Effector memory CD8-positive, alpha-beta T cell (primary cell): ENCODE measurements around the gene SLC35A5.

Source experiments
- ATAC-seq: fragments of 150-1000 bp; cut with Tn5 transposase; replicated peaks from 2 replicates; pipeline ENCODE4 v1.10.0; 2021; ENCODE audit warnings: mild to moderate bottlenecking, moderate library complexity
- DNase-seq, 3 experiments: peaks; one replicate each; pipeline ENCODE4 v3.0.0; 2021
- H3K27ac Mint-ChIP-seq, 2 donors: one replicate each; pipeline ENCODE4 v1.8.0; 2022; ENCODE audit warnings: mild to moderate bottlenecking in 2 of 2, mixed read lengths in 2 of 2, moderate library complexity in 2 of 2
- H3K27me3 Mint-ChIP-seq, 2 donors: one replicate each; pipeline ENCODE4 v1.8.0; 2022; ENCODE audit warnings: mixed read lengths in 2 of 2
- H3K36me3 Mint-ChIP-seq: one replicate; pipeline ENCODE4 v1.8.0; 2022; ENCODE audit warnings: mild to moderate bottlenecking, moderate library complexity, mixed read lengths; ENCODE audit not compliant: insufficient read depth
- H3K4me1 Mint-ChIP-seq, 2 donors: one replicate each; pipeline ENCODE4 v1.8.0; 2022; ENCODE audit warnings: low read depth in 2 of 2, mixed read lengths in 2 of 2
- H3K4me3 Mint-ChIP-seq, 2 donors: one replicate each; pipeline ENCODE4 v1.8.0; 2022; ENCODE audit warnings: mild to moderate bottlenecking in 2 of 2, mixed read lengths in 2 of 2, moderate library complexity in 2 of 2
- H3K9me3 Mint-ChIP-seq, 2 donors: one replicate each; pipeline ENCODE4 v1.8.0; 2022; ENCODE audit warnings: mixed read lengths in 2 of 2

The SLC35A5 gene

GRCh38 chr3:112617285-112617684 is 55.4 kb downstream of the SLC35A5 start:
- Mint-ChIP-seq H3K4me3 (no peak overlapping the region), H3K27me3 (no peaks in the 10 kb centered on the region), H3K4me1 (peaks cover 0 to 5% of the 10 kb centered on the region in 2 donors), H3K9me3 (no peaks in the 10 kb centered on the region), H3K27ac (no peak overlapping the region), H3K36me3 (no peaks in the 10 kb centered on the region)
- DNase-seq (no peak), ATAC-seq (no peak)

- Mint-ChIP-seq H3K27me3 (peaks cover 0 to 6% of the 10 kb centered on the region in 2 donors), H3K4me1 (peaks cover 0 to 5% of the 10 kb centered on the region in 2 donors), H3K9me3 (no peaks in the 10 kb centered on the region), H3K4me3 (no peak overlapping the region), H3K36me3 (no peaks in the 10 kb centered on the region), H3K27ac (no peak overlapping the region)
- ATAC-seq (no peak), DNase-seq (no peak)
Measured at GRCh38 chr3:112619295-112619694, 57.5 kb downstream of the SLC35A5 start.

- H3K36me3 Mint-ChIP-seq, result no peaks in the 10 kb centered on the region
- no peak for ATAC-seq
- H3K9me3 Mint-ChIP-seq, result no peaks in the 10 kb centered on the region
- H3K27me3 Mint-ChIP-seq, result peaks cover 0 to 6% of the 10 kb centered on the region in 2 donors
- H3K27ac Mint-ChIP-seq, result no peak overlapping the region
- H3K4me3 Mint-ChIP-seq, result no peak overlapping the region
- DNase-seq, result no peak
- H3K4me1 Mint-ChIP-seq, result no peaks in the 10 kb centered on the region
Measured at GRCh38 chr3:112623213-112623612, 61.4 kb downstream of the SLC35A5 start.

- ATAC-seq (no peak), DNase-seq (no peak)
- Mint-ChIP-seq H3K27me3 (peaks cover 0 to 6% of the 10 kb centered on the region in 2 donors), H3K4me3 (no peak overlapping the region), H3K27ac (no peak overlapping the region), H3K9me3 (no peaks in the 10 kb centered on the region), H3K36me3 (no peaks in the 10 kb centered on the region), H3K4me1 (no peaks in the 10 kb centered on the region)
Measured at GRCh38 chr3:112623717-112624116, 61.9 kb downstream of the SLC35A5 start.

GRCh38 chr3:112627419-112627818 is 65.6 kb downstream of the SLC35A5 start:
- DNase-seq, result no peak
- Mint-ChIP-seq H3K4me3 (no peak overlapping the region), H3K4me1 (no peaks in the 10 kb centered on the region), H3K27me3 (peaks cover 0 to 6% of the 10 kb centered on the region in 2 donors), H3K9me3 (no peaks in the 10 kb centered on the region), H3K27ac (no peak overlapping the region), H3K36me3 (no peaks in the 10 kb centered on the region)
- ATAC-seq, result no peak

GRCh38 chr3:112627919-112628466 is 66.1 kb downstream of the SLC35A5 start:
- no peaks in the 10 kb centered on the region for H3K9me3 Mint-ChIP-seq
- H3K27me3 Mint-ChIP-seq, result peaks cover 0 to 6% of the 10 kb centered on the region in 2 donors
- DNase-seq, result no peak
- no peaks in the 10 kb centered on the region for H3K4me1 Mint-ChIP-seq
- H3K36me3 Mint-ChIP-seq, result no peaks in the 10 kb centered on the region
- H3K27ac Mint-ChIP-seq, result no peak overlapping the region
- no peak for ATAC-seq
- H3K4me3 Mint-ChIP-seq, result no peak overlapping the region

GRCh38 chr3:112629425-112629824 is 67.6 kb downstream of the SLC35A5 start:
- Mint-ChIP-seq H3K27me3 (no peaks in the 10 kb centered on the region), H3K4me3 (no peak overlapping the region), H3K27ac (no peak overlapping the region), H3K9me3 (no peaks in the 10 kb centered on the region), H3K36me3 (no peaks in the 10 kb centered on the region), H3K4me1 (no peaks in the 10 kb centered on the region)
- DNase-seq (no peak), ATAC-seq (no peak)

- ATAC-seq (no peak), DNase-seq (no peak)
- no peak overlapping the region for H3K4me3 Mint-ChIP-seq
- no peaks in the 10 kb centered on the region for H3K4me1 Mint-ChIP-seq
- H3K27ac Mint-ChIP-seq, result no peak overlapping the region
- H3K27me3 Mint-ChIP-seq, result no peaks in the 10 kb centered on the region
- H3K9me3 Mint-ChIP-seq, result no peaks in the 10 kb centered on the region
- no peaks in the 10 kb centered on the region for H3K36me3 Mint-ChIP-seq
Measured at GRCh38 chr3:112631257-112631656, 69.4 kb downstream of the SLC35A5 start.

GRCh38 chr3:112632596-112632995 is 70.8 kb downstream of the SLC35A5 start:
- no peaks in the 10 kb centered on the region for H3K27me3 Mint-ChIP-seq
- H3K4me3 Mint-ChIP-seq, result no peak overlapping the region
- no peaks in the 10 kb centered on the region for H3K9me3 Mint-ChIP-seq
- ATAC-seq (no peak), DNase-seq (no peak)
- no peaks in the 10 kb centered on the region for H3K4me1 Mint-ChIP-seq
- no peak overlapping the region for H3K27ac Mint-ChIP-seq
- H3K36me3 Mint-ChIP-seq, result no peaks in the 10 kb centered on the region

GRCh38 chr3:112633191-112633590 is 71.3 kb downstream of the SLC35A5 start:
- Mint-ChIP-seq H3K27me3 (no peaks in the 10 kb centered on the region), H3K4me1 (no peaks in the 10 kb centered on the region), H3K4me3 (no peak overlapping the region), H3K36me3 (no peaks in the 10 kb centered on the region), H3K27ac (no peak overlapping the region), H3K9me3 (no peaks in the 10 kb centered on the region)
- ATAC-seq, result no peak
- DNase-seq, result no peak

GRCh38 chr3:112633757-112634156 is 71.9 kb downstream of the SLC35A5 start:
- Mint-ChIP-seq H3K27me3 (no peaks in the 10 kb centered on the region), H3K36me3 (no peaks in the 10 kb centered on the region), H3K27ac (no peak overlapping the region), H3K4me1 (no peaks in the 10 kb centered on the region), H3K4me3 (no peak overlapping the region), H3K9me3 (no peaks in the 10 kb centered on the region)
- DNase-seq (no peak), ATAC-seq (no peak)

GRCh38 chr3:112634786-112635541 is 73.1 kb downstream of the SLC35A5 start:
- H3K9me3 Mint-ChIP-seq, result no peaks in the 10 kb centered on the region

More at GRCh38 chr3:112634786-112635541, 73.1 kb downstream of the SLC35A5 start:
- no peak overlapping the region for H3K4me3 Mint-ChIP-seq
- DNase-seq (no peak), ATAC-seq (no peak)
- no peaks in the 10 kb centered on the region for H3K36me3 Mint-ChIP-seq
- no peaks in the 10 kb centered on the region for H3K4me1 Mint-ChIP-seq
- no peak overlapping the region for H3K27ac Mint-ChIP-seq
- H3K27me3 Mint-ChIP-seq, result no peaks in the 10 kb centered on the region
